ENCODE results near the gene UBALD1.

GRCh38 chr16:4609200-4610010 lies 5.3 kb downstream of the UBALD1 start:
- no peak for TF ChIP-seq CTCF (IDR thresholded peaks at IDR 0.05 in 8 of 11, conservative IDR thresholded peaks at IDR 0.05 in 3 of 11)
- TF ChIP-seq POLR2AphosphoS5 (IDR thresholded peaks at IDR 0.05): peak in 1 of 3 donors; percentile 31
- no peak for TF ChIP-seq POLR2A (IDR thresholded peaks at IDR 0.05)
